HCT116 (cell line): ENCODE measurements around the gene ENTPD3. TPM values are rescaled to one million over a fixed set of nuclear protein-coding genes. Genes with fewer than 3 reads are reported as not detected.

Experiments
- ATAC-seq: fragments of 200-7000 bp; cut with Tn5 transposase; 2 replicates; pipeline ENCODE4 v1.9.1; 2020; ENCODE audit warnings: mild to moderate bottlenecking, moderate library complexity
- BruUV-seq: library from RNA; stranded (reverse); fragments of 400-500 nt; replicated peaks from 2 replicates; lab custom pipeline; 2021; lab: Mats Ljungman, UMichigan
- CTCF ChIA-PET: fragments of 300-600 bp; sonication (Branson Sonifier 250); formaldehyde crosslinking; loops from one replicate; lab custom pipeline; 2021; ENCODE audit warnings: antibody characterized with exemption; lab: Charles Lee
- POLR2A ChIA-PET: fragments of 300-600, 350-600 bp; sonication (Branson Sonifier 250); formaldehyde crosslinking; loops from one replicate; lab custom pipeline; 2021; ENCODE audit warnings: antibody characterized with exemption; lab: Charles Lee
- RAD21 ChIA-PET, 2 experiments: fragments of 300-600 bp; sonication (Branson Sonifier 250); formaldehyde crosslinking; loops; one replicate each; lab custom pipeline; 2023; ENCODE audit warnings: low total read pairs in 2 of 2; ENCODE audit not compliant: uncharacterized antibody in 2 of 2, unreplicated experiment in 2 of 2, low non-redundant PET in 1 of 2; lab: Charles Lee
- DNase-seq: peaks from one replicate; pipeline ENCODE4 v3.0.0-alpha.2; 2010; ENCODE audit warnings: low read depth, low spot score
- H2AFZ ChIP-seq: fragments of 200-600 bp; shearing (Covaris generic), sonication (generic); 2 replicates; pipeline ENCODE4 v1.6.1; 2017; ENCODE audit warnings: low read depth, mixed run types, mixed read lengths, antibody characterized with exemption, low read length; ENCODE audit not compliant: poor library complexity, severe bottlenecking
- H3K27ac ChIP-seq: 2 replicates; pipeline ENCODE4 v1.5.1; 2012; ENCODE audit warnings: low read depth, low read length
- H3K27me3 ChIP-seq: fragments of 200-600 bp; sonication (generic); 2 replicates; pipeline ENCODE4 v1.6.1; 2016; ENCODE audit warnings: mixed run types, low read length, mixed read lengths; ENCODE audit not compliant: insufficient read depth
- H3K36me3 ChIP-seq, 2 experiments: fragments of 200-500 bp in 1 of 2; fragments of 200-600 bp in 1 of 2; sonication (Bioruptor generic) in 1 of 2; sonication (generic) in 1 of 2; 2 replicates each; pipeline versions ENCODE4 v1.5.1 to v1.6.1; 2014 to 2016; ENCODE audit warnings: low read length in 2 of 2, inconsistent platforms in 1 of 2, mixed read lengths in 1 of 2, mixed run types in 1 of 2; ENCODE audit not compliant: insufficient read depth in 2 of 2, control insufficient read depth in 1 of 2
- H3K4me1 ChIP-seq, 2 experiments: fragments of 200-600 bp in 1 of 2; sonication (generic) in 1 of 2; 2 replicates each; pipeline versions ENCODE4 v1.5.1 to v1.6.1; 2012 to 2017; ENCODE audit warnings: low read length in 2 of 2, inconsistent platforms in 1 of 2, mild to moderate bottlenecking in 1 of 2, mixed read lengths in 1 of 2, mixed run types in 1 of 2, moderate library complexity in 1 of 2; ENCODE audit not compliant: insufficient read depth in 2 of 2, control insufficient read depth in 1 of 2
- H3K4me2 ChIP-seq: fragments of 200-600 bp; sonication (generic); 2 replicates; pipeline ENCODE4 v1.6.1; 2017; ENCODE audit warnings: mixed run types, low read length, mixed read lengths
- H3K4me3 ChIP-seq, 2 experiments: fragments of 200-600 bp in 1 of 2; sonication (generic) in 1 of 2; replicated peaks in 1 of 2; 2 replicates each; pipeline ENCODE4 v1.5.1; 2011 to 2016; ENCODE audit warnings: low read length in 2 of 2, control low read depth in 1 of 2, low read depth in 1 of 2, mild to moderate bottlenecking in 1 of 2, mixed read lengths in 1 of 2, mixed run types in 1 of 2
- H3K79me2 ChIP-seq: fragments of 200-600 bp; sonication (generic); 2 replicates; pipeline ENCODE4 v1.6.1; 2017; ENCODE audit warnings: mild to moderate bottlenecking, mixed run types, low read length, moderate library complexity, mixed read lengths; ENCODE audit not compliant: insufficient read depth
- H3K9ac ChIP-seq: fragments of 200-600 bp; sonication (generic); 2 replicates; pipeline ENCODE4 v1.6.1; 2016; ENCODE audit warnings: low read length, mixed read lengths
- H3K9me2 ChIP-seq: fragments of 200-600 bp; sonication (generic), shearing (Covaris generic); 2 replicates; pipeline ENCODE4 v1.6.1; 2017; ENCODE audit warnings: mixed run types, mild to moderate bottlenecking, moderate library complexity; ENCODE audit not compliant: insufficient read depth
- H3K9me3 ChIP-seq, 2 experiments: fragments of 200-500 bp in 1 of 2; fragments of 200-600 bp in 1 of 2; sonication (Bioruptor generic) in 1 of 2; sonication (generic) in 1 of 2; 2 replicates each; pipeline ENCODE4 v1.6.1; 2014 to 2017; ENCODE audit warnings: low read length in 2 of 2, mixed read lengths in 2 of 2, inconsistent platforms in 1 of 2, low read depth in 1 of 2, mild to moderate bottlenecking in 1 of 2, mixed run types in 1 of 2, moderate library complexity in 1 of 2; ENCODE audit not compliant: control insufficient read depth in 1 of 2, insufficient read depth in 1 of 2
- H4K20me1 ChIP-seq: fragments of 200-600 bp; sonication (generic), shearing (Covaris generic); 2 replicates; pipeline ENCODE4 v1.6.1; 2017; ENCODE audit warnings: mixed run types, mild to moderate bottlenecking, moderate library complexity; ENCODE audit not compliant: insufficient read depth
- CBX3 ChIP-seq: IDR thresholded peaks from 2 replicates; pipeline ENCODE4 v1.6.1; 2012; ENCODE audit warnings: low read depth
- CEBPB ChIP-seq: IDR thresholded peaks from 2 replicates; pipeline ENCODE4 v1.6.1; 2012; ENCODE audit warnings: low read depth
- EGR1 ChIP-seq: IDR thresholded peaks from 2 replicates; pipeline ENCODE4 v1.6.1; 2012; ENCODE audit warnings: low read depth
- ELF1 ChIP-seq: IDR thresholded peaks from 2 replicates; pipeline ENCODE4 v1.6.1; 2012; ENCODE audit warnings: low read depth, borderline replicate concordance
- EZH2phosphoT487 ChIP-seq: fragments of 200-600 bp; IDR thresholded peaks from 2 replicates; pipeline ENCODE4 v1.6.1; 2018; ENCODE audit warnings: antibody characterized with exemption, borderline replicate concordance
- JUND ChIP-seq: IDR thresholded peaks from 2 replicates; pipeline ENCODE4 v1.6.1; 2012
- POLR2A ChIP-seq: IDR thresholded peaks from 2 replicates; pipeline ENCODE4 v1.7.0; 2011; ENCODE audit warnings: borderline replicate concordance; ENCODE audit not compliant: insufficient read depth, insufficient read length; ENCODE audit errors: extremely low read depth
- POLR2AphosphoS5 ChIP-seq: IDR thresholded peaks from 2 replicates; pipeline ENCODE4 v1.6.1; 2011; ENCODE audit warnings: mild to moderate bottlenecking, low read depth, low read length, moderate library complexity
- SIN3A ChIP-seq: IDR thresholded peaks from 2 replicates; pipeline ENCODE4 v1.6.1; 2012; ENCODE audit warnings: low read depth
- SRF ChIP-seq: IDR thresholded peaks from 2 replicates; pipeline ENCODE4 v1.6.1; 2012; ENCODE audit warnings: low read depth
- intact Hi-C: fragments of 100-400 bp; cut with micrococcal nuclease; formaldehyde crosslinking; loops from 2 replicates; pipeline ENCODE4 v1.10.0; 2022
- total RNA-seq: library from RNA; stranded (reverse); gene quantifications from one replicate; pipeline ENCODE4 v1.2.1, GENCODE V29; 2021; ENCODE audit not compliant: unreplicated experiment
- TF ChIP-seq, protein P1 (sequence below): IDR thresholded peaks from 2 replicates; pipeline ENCODE4 v1.6.1; 2012; ENCODE audit warnings: low read depth
- TF ChIP-seq, protein P2 (sequence below): IDR thresholded peaks from 2 replicates; pipeline ENCODE4 v1.6.1; 2011; ENCODE audit warnings: mild to moderate bottlenecking, low read length, moderate library complexity; ENCODE audit not compliant: insufficient replicate concordance; ENCODE audit errors: extremely low read depth
- TF ChIP-seq, protein P3 (sequence below): IDR thresholded peaks from 2 replicates; pipeline ENCODE4 v1.6.1; 2012

ENTPD3 gene
- total RNA-seq, 1 experiment from 2014 or later: not detected

DNA sequence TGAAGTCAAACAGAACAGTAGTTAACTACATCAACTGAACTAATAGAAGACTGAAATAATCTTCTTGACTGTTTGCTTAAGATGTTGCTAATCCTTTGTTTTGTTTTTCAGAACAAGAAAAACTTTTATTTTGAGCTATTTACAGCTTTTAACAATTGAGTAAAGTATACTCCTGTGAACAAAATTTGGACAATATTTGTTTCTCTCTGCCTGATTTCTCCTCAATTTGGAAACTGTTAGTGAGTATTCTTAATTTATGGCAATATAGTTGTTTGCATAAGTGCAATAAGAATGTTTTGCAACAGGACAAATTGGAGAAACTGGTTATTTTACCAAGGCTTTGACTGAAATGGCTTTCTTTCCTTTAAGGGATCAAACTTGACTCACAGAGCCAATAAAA lies 36.5 kb upstream of the ENTPD3 start:
- POLR2A ChIA-PET: no interaction called here
- no peaks in the 10 kb centered on the region; the same call in 1 of the 2 replicates for H3K27me3 ChIP-seq
- intact Hi-C loops: no loop called here
- H3K4me3 ChIP-seq: no peak overlapping the region
- no peak overlapping the region for H3K4me2 ChIP-seq
- no peak for TF ChIP-seq CEBPB
- no peak for TF ChIP-seq JUND
- TF ChIP-seq, protein P1, sequence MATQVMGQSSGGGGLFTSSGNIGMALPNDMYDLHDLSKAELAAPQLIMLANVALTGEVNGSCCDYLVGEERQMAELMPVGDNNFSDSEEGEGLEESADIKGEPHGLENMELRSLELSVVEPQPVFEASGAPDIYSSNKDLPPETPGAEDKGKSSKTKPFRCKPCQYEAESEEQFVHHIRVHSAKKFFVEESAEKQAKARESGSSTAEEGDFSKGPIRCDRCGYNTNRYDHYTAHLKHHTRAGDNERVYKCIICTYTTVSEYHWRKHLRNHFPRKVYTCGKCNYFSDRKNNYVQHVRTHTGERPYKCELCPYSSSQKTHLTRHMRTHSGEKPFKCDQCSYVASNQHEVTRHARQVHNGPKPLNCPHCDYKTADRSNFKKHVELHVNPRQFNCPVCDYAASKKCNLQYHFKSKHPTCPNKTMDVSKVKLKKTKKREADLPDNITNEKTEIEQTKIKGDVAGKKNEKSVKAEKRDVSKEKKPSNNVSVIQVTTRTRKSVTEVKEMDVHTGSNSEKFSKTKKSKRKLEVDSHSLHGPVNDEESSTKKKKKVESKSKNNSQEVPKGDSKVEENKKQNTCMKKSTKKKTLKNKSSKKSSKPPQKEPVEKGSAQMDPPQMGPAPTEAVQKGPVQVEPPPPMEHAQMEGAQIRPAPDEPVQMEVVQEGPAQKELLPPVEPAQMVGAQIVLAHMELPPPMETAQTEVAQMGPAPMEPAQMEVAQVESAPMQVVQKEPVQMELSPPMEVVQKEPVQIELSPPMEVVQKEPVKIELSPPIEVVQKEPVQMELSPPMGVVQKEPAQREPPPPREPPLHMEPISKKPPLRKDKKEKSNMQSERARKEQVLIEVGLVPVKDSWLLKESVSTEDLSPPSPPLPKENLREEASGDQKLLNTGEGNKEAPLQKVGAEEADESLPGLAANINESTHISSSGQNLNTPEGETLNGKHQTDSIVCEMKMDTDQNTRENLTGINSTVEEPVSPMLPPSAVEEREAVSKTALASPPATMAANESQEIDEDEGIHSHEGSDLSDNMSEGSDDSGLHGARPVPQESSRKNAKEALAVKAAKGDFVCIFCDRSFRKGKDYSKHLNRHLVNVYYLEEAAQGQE: no peak
- TF ChIP-seq SRF: no peak
- TF ChIP-seq SIN3A: no peak
- no peak for TF ChIP-seq POLR2AphosphoS5
- TF ChIP-seq, protein P2, sequence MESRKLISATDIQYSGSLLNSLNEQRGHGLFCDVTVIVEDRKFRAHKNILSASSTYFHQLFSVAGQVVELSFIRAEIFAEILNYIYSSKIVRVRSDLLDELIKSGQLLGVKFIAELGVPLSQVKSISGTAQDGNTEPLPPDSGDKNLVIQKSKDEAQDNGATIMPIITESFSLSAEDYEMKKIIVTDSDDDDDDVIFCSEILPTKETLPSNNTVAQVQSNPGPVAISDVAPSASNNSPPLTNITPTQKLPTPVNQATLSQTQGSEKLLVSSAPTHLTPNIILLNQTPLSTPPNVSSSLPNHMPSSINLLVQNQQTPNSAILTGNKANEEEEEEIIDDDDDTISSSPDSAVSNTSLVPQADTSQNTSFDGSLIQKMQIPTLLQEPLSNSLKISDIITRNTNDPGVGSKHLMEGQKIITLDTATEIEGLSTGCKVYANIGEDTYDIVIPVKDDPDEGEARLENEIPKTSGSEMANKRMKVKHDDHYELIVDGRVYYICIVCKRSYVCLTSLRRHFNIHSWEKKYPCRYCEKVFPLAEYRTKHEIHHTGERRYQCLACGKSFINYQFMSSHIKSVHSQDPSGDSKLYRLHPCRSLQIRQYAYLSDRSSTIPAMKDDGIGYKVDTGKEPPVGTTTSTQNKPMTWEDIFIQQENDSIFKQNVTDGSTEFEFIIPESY: no peak
- no peak for TF ChIP-seq EGR1
- TF ChIP-seq ELF1: no peak
- TF ChIP-seq POLR2A: no peak
- TF ChIP-seq CBX3: no peak
- TF ChIP-seq EZH2phosphoT487: no peak
- TF ChIP-seq, protein P3, sequence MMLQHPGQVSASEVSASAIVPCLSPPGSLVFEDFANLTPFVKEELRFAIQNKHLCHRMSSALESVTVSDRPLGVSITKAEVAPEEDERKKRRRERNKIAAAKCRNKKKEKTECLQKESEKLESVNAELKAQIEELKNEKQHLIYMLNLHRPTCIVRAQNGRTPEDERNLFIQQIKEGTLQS: no peak
- H3K36me3 ChIP-seq: no peaks in the 10 kb centered on the region
- no peak overlapping the region for H2AFZ ChIP-seq
- no peaks in the 10 kb centered on the region for H3K9me3 ChIP-seq
- H3K9me2 ChIP-seq: no peaks in the 10 kb centered on the region
- CTCF ChIA-PET: no interaction called here
- BruUV-seq: no TSS peak
- H3K27ac ChIP-seq: no peak overlapping the region
- ATAC-seq: no peak
- RAD21 ChIA-PET: no interaction called here
- H4K20me1 ChIP-seq: no peaks in the 10 kb centered on the region
- no peak overlapping the region for H3K9ac ChIP-seq
- no peak for DNase-seq
- no peaks in the 10 kb centered on the region for H3K4me1 ChIP-seq
- no peaks in the 10 kb centered on the region for H3K79me2 ChIP-seq
